ENCODE measurements around the gene TMEM259. TPM values are rescaled to one million over a fixed set of nuclear protein-coding genes. Genes with fewer than 3 reads are reported as not detected.

The TMEM259 gene
- total RNA-seq, 4 donors from 2014 or later = 101 to 182 (median 146) TPM

DNA sequence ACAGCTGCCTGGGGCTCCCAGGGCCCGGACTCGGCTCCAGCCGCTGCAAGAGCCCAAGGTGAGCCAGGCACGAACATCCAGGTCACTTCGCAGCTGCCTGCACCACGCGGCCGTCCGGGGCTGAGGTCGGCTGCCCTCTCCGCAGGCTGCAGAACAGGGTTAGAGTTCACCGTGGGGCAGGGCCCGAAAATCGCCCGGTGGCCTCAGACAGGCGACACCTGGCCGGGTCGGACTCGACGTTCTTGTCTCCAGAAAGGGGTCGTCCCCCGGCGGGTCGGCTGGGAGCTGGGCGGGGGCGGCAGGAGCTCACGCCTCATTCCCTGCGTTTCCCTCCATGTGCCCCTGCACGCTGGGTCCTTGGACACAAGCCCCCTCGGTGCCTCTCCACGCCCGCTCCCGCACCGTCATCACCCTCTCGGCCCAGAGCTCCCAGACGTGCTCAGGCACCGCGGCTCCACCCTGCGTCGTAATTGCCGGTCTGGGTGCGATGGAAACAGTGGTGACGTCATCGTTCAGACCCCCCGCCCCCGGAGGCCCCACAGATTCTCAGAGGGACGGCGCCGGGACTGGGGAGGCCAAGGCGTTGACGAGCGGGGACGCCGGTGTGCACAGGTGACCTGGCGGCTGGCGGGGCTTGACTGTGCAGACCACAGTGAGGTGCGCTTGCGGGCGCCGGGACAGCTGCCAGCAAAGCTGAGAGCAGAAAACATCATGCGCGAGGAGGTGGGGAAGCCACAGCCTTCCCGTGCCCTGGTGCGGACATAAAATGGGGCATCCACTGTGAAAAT lies 24.7 kb downstream of the TMEM259 start:
- WGBS, 2 donors = 2 to 4% methylated on average over 26 to 29 of the region's 64 CpGs
- intact Hi-C loops (cut with DNase I) = no loop called here
- peaks cover 17 to 34% (median 24%) of the 10 kb centered on the region in 3 donors for H3K4me1 ChIP-seq
- no peak overlapping the region for H3K27ac ChIP-seq
- H3K36me3 ChIP-seq = peaks cover 0 to 33% (median 0%) of the 10 kb centered on the region in 3 donors
- TF ChIP-seq POLR2A (IDR thresholded peaks at IDR 0.05) (no peak), CTCF (IDR thresholded peaks at IDR 0.05) (no peak)
- H3K9me3 ChIP-seq = no peaks in the 10 kb centered on the region
- H3K4me3 ChIP-seq = peak overlapping the region in 1 of 4 donors; percentile 51
- peaks cover 7 to 76% (median 20%) of the 10 kb centered on the region in 4 donors for H3K27me3 ChIP-seq
- no peak for DNase-seq

GRCh38 chr19:995051-995827 lies 25.7 kb downstream of the TMEM259 start:
- TF ChIP-seq POLR2A (IDR thresholded peaks at IDR 0.05) (no peak), CTCF (IDR thresholded peaks at IDR 0.05) (no peak)
- Histone ChIP-seq H3K9me3 (no peaks in the 10 kb centered on the region), H3K27me3 (peaks cover 0 to 66% (median 14%) of the 10 kb centered on the region in 4 donors), H3K4me3 (no peak overlapping the region), H3K4me1 (peaks cover 11 to 24% (median 14%) of the 10 kb centered on the region in 3 donors), H3K36me3 (peaks cover under 1 to 43% (median 3%) of the 10 kb centered on the region in 3 donors), H3K27ac (no peak overlapping the region)
- DNase-seq = no peak
- intact Hi-C loops (cut with DNase I) = no loop called here
- 60 to 68% methylated on average over 6 to 15 of the region's 26 CpGs for WGBS, 2 donors

GRCh38 chr19:994516-994915 lies 26.4 kb downstream of the TMEM259 start:
- Histone ChIP-seq H3K4me1 (peaks cover 11 to 21% (median 12%) of the 10 kb centered on the region in 3 donors), H3K36me3 (peaks cover 6 to 51% (median 7%) of the 10 kb centered on the region in 3 donors), H3K27ac (no peak overlapping the region), H3K4me3 (no peak overlapping the region), H3K27me3 (peaks cover 0 to 59% (median 13%) of the 10 kb centered on the region in 4 donors), H3K9me3 (no peaks in the 10 kb centered on the region)
- DNase-seq = no peak
- WGBS, 2 donors = 100% methylated on average over 2 of the region's 18 CpGs; no CpG with 5 or more reads in 1 of the 2 donors
- intact Hi-C loops (cut with DNase I) = no loop called here
- no peak for TF ChIP-seq POLR2A (IDR thresholded peaks at IDR 0.05)
- no peak for TF ChIP-seq CTCF (IDR thresholded peaks at IDR 0.05)

GRCh38 chr19:993831-994393 lies 27.0 kb downstream of the TMEM259 start:
- 89 to 96% methylated on average over 5 to 27 of the region's 43 CpGs for WGBS, 2 donors
- Histone ChIP-seq H3K36me3 (peaks cover 6 to 55% (median 7%) of the 10 kb centered on the region in 3 donors), H3K9me3 (no peaks in the 10 kb centered on the region), H3K4me3 (no peak overlapping the region), H3K27me3 (peaks cover 0 to 53% (median 7%) of the 10 kb centered on the region in 4 donors), H3K4me1 (peaks cover 11 to 21% (median 12%) of the 10 kb centered on the region in 3 donors), H3K27ac (no peak overlapping the region)
- intact Hi-C loops (cut with DNase I) = no loop called here
- DNase-seq = no peak
- no peak for TF ChIP-seq POLR2A (IDR thresholded peaks at IDR 0.05)
- TF ChIP-seq CTCF (IDR thresholded peaks at IDR 0.05) = no peak

Data from esophagus squamous epithelium (tissue), 5 donors.